Measurements from ENCODE around the gene SLCO3A1.

DNA sequence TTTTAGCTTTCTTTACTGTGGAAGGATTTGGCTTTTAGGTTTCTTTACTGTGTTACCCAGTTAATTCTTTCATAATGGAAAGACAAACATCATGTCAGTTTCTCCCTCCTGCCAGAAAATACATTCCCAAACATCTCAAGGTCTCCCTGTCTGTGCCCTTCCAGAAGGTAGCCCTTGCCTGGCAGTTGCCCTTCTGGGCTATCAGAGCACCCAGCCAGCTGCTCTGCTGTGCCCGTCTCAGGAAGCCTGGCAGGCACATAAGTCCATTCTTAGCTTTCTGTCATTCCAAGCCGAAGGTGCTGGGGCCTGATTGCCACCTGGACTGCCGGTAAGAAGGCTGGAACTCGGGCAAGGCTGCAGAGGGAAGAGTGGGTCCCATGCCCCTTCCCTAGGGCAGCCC, 203.4 kb downstream of the SLCO3A1 start:
- TF ChIP-seq POLR2AphosphoS5 (IDR thresholded peaks at IDR 0.05; ENCODE audit: low read depth, low read length) (no peak), SIN3A (conservative IDR thresholded peaks at IDR 0.05 in 1 of 2, IDR thresholded peaks at IDR 0.05 in 1 of 2; ENCODE audit: low read depth in 1 of 2, low read length in 2 of 2) (no peak)
